Subcutaneous abdominal adipose tissue (tissue), 5 donors: ENCODE data around the gene PRKRIP1.
"Not testable (repeated sequence)": the region's sequence is repeated elsewhere in the genome, so short reads cannot be mapped to it uniquely, and the experiment has no call there.

ENCODE experiments used
- H3K27ac ChIP-seq: one replicate; pipeline ENCODE4 v1.7.0; 2013; ENCODE audit warnings: low read depth, mild to moderate bottlenecking, inconsistent platforms, low read length, moderate library complexity
- H3K27me3 ChIP-seq, 5 donors: one replicate each; pipeline ENCODE4 v1.7.0; 2013; ENCODE audit warnings: low read length in 5 of 5, inconsistent platforms in 1 of 5; ENCODE audit not compliant: control insufficient read depth in 5 of 5, insufficient read depth in 4 of 5
- H3K36me3 ChIP-seq, 5 donors: one replicate each; pipeline ENCODE4 v1.7.0; 2013; ENCODE audit warnings: low read length in 5 of 5; ENCODE audit not compliant: control insufficient read depth in 5 of 5, insufficient read depth in 5 of 5
- H3K4me1 ChIP-seq, 5 donors: one replicate each; pipeline ENCODE4 v1.7.0; 2013; ENCODE audit warnings: low read length in 5 of 5, mild to moderate bottlenecking in 3 of 5, moderate library complexity in 1 of 5; ENCODE audit not compliant: control insufficient read depth in 5 of 5, insufficient read depth in 5 of 5
- H3K4me3 ChIP-seq, 5 donors: one replicate each; pipeline ENCODE4 v1.7.0; 2013; ENCODE audit warnings: low read length in 5 of 5, low read depth in 1 of 5
- H3K9ac ChIP-seq, 5 donors: one replicate each; pipeline ENCODE4 v1.7.0; 2013; ENCODE audit warnings: low read length in 5 of 5, mild to moderate bottlenecking in 4 of 5, moderate library complexity in 3 of 5
- H3K9me3 ChIP-seq, 5 donors: one replicate each; pipeline ENCODE4 v1.7.0; 2013; ENCODE audit warnings: low read length in 5 of 5; ENCODE audit not compliant: control insufficient read depth in 5 of 5
- donor health status: healthy.
- donor health status: healthy.
- donor health status: healthy.
- donor health status: healthy.
- donor health status: healthy.

PRKRIP1 gene

GRCh38 chr7:102395873-102396709 is at the start of gene PRKRIP1:
Gene PRKRIP1 (plus strand): TSS chr7:102396363. CDS start chr7:102396412, 49 bp downstream.
- Histone ChIP-seq H3K4me3 (peak within 1 kb of the TSS; percentile 89 to 99 (median 96)), H3K27me3 (no peaks in the 10 kb centered on the region), H3K27ac (peak within 1 kb of the TSS; percentile 92), H3K9ac (peak within 1 kb of the TSS; percentile 94 to 99 (median 96)), H3K36me3 (peaks cover 6 to 24% (median 15%) of the 10 kb centered on the region in 5 donors), H3K9me3 (no peaks in the 10 kb centered on the region), H3K4me1 (peaks cover 2 to 20% (median 17%) of the 10 kb centered on the region in 5 donors)

GRCh38 chr7:102346983-102347382 is 49.2 kb upstream of the PRKRIP1 start:
- not testable (repeated sequence) for H3K27ac ChIP-seq, H3K9ac ChIP-seq, H3K36me3 ChIP-seq, H3K4me3 ChIP-seq, H3K4me1 ChIP-seq, H3K9me3 ChIP-seq, H3K27me3 ChIP-seq

GRCh38 chr7:102356344-102356743 is 39.8 kb upstream of the PRKRIP1 start, which contains the start of gene SPDYE6:
Gene SPDYE6 (minus strand): TSS chr7:102356444. CDS start chr7:102356023, 421 bp downstream.
- H3K36me3 ChIP-seq, H3K27me3 ChIP-seq, H3K4me1 ChIP-seq, H3K9me3 ChIP-seq, H3K27ac ChIP-seq, H3K9ac ChIP-seq, H3K4me3 ChIP-seq: not testable (repeated sequence)

- not testable (repeated sequence) for H3K9me3 ChIP-seq, H3K27me3 ChIP-seq, H3K36me3 ChIP-seq, H3K4me1 ChIP-seq
- Histone ChIP-seq H3K9ac (peak overlapping the region in 4 of 5 donors; percentile 48 to 74 (median 72)), H3K27ac (peak overlapping the region; percentile 65), H3K4me3 (peak overlapping the region; percentile 60 to 73 (median 63))
Observed at GRCh38 chr7:102363549-102364393, 32.4 kb upstream of the PRKRIP1 start.

GRCh38 chr7:102364394-102364886 is 31.7 kb upstream of the PRKRIP1 start:
- not testable (repeated sequence) for H3K27me3 ChIP-seq, H3K9me3 ChIP-seq, H3K27ac ChIP-seq, H3K36me3 ChIP-seq, H3K4me1 ChIP-seq
- peak overlapping the region; percentile 60 to 73 (median 63) for H3K4me3 ChIP-seq
- H3K9ac ChIP-seq = peak overlapping the region in 4 of 5 donors; percentile 48 to 74 (median 72)

GRCh38 chr7:102365390-102365789 is 30.8 kb upstream of the PRKRIP1 start:
- not testable (repeated sequence) for H3K9me3 ChIP-seq, H3K27ac ChIP-seq, H3K9ac ChIP-seq, H3K4me1 ChIP-seq, H3K36me3 ChIP-seq, H3K27me3 ChIP-seq, H3K4me3 ChIP-seq

GRCh38 chr7:102370038-102370437 is 26.1 kb upstream of the PRKRIP1 start:
- H3K27ac ChIP-seq, H3K4me3 ChIP-seq, H3K27me3 ChIP-seq: not testable (repeated sequence)

GRCh38 chr7:102372796-102373195 is 23.4 kb upstream of the PRKRIP1 start:
- H3K9ac ChIP-seq, H3K27ac ChIP-seq, H3K9me3 ChIP-seq, H3K4me1 ChIP-seq, H3K27me3 ChIP-seq, H3K4me3 ChIP-seq, H3K36me3 ChIP-seq: not testable (repeated sequence)

More at GRCh38 chr7:102370038-102370437, 26.1 kb upstream of the PRKRIP1 start:
- not testable (repeated sequence) for H3K9ac ChIP-seq, H3K4me1 ChIP-seq, H3K36me3 ChIP-seq, H3K9me3 ChIP-seq

- no peak overlapping the region for H3K27ac ChIP-seq
- H3K4me1 ChIP-seq = no peaks in the 10 kb centered on the region
- H3K4me3 ChIP-seq = no peak overlapping the region
- peaks cover 13 to 37% (median 23%) of the 10 kb centered on the region in 5 donors for H3K36me3 ChIP-seq
- H3K27me3 ChIP-seq = no peaks in the 10 kb centered on the region
- no peak overlapping the region for H3K9ac ChIP-seq
- H3K9me3 ChIP-seq = no peaks in the 10 kb centered on the region
Observed at GRCh38 chr7:102376964-102377466, 19.1 kb upstream of the PRKRIP1 start.

- not testable (repeated sequence) for H3K9ac ChIP-seq
- H3K36me3 ChIP-seq = peaks cover 13 to 42% (median 23%) of the 10 kb centered on the region in 5 donors
Observed at GRCh38 chr7:102380837-102381236, 15.3 kb upstream of the PRKRIP1 start.

More at GRCh38 chr7:102380837-102381236, 15.3 kb upstream of the PRKRIP1 start:
- H3K9me3 ChIP-seq, H3K4me3 ChIP-seq, H3K27me3 ChIP-seq, H3K27ac ChIP-seq, H3K4me1 ChIP-seq: not testable (repeated sequence)
